ENCODE measurements around the gene FLRT1. TPM values are rescaled to one million over a fixed set of nuclear protein-coding genes. Genes with fewer than 3 reads are reported as not detected.
A peak's percentile ranks its signal among the peaks of the same experiment; 100 is the strongest.

The FLRT1 gene
- total and polyA plus RNA-seq, 2 experiments from 2014 or later = 0.76 to 1.1 TPM

DNA sequence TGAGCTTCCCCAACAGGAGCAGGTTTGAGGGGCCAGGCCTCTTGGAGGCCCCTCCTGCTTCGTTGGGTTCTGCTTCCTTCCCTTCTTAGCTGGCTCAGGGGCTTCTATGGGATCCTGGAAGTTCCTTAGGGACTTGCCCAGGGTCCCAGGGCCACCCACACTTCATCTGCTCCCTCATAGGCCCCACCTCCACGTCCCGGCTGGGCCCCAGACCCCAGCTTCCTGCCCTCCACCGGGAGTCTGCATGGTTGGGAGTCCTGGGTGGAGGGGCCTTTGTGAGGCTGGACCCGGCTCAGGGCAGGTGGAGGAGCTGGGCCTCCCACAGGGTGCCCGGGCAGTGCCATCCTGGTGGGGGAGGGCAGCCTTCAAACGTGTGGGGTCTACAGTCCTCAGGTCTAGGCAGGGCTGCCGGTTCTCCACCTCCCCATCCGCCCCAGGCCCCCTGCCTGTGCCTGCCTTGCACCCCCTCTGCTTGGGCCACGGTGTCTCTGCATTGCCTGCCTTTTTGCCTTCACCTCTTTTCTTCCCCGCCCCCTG lies 37.9 kb upstream of the FLRT1 start (continued):
- TF ChIP-seq, protein P1, sequence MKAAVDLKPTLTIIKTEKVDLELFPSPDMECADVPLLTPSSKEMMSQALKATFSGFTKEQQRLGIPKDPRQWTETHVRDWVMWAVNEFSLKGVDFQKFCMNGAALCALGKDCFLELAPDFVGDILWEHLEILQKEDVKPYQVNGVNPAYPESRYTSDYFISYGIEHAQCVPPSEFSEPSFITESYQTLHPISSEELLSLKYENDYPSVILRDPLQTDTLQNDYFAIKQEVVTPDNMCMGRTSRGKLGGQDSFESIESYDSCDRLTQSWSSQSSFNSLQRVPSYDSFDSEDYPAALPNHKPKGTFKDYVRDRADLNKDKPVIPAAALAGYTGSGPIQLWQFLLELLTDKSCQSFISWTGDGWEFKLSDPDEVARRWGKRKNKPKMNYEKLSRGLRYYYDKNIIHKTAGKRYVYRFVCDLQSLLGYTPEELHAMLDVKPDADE (IDR thresholded peaks at IDR 0.05) = no peak
- TF ChIP-seq, protein P2, sequence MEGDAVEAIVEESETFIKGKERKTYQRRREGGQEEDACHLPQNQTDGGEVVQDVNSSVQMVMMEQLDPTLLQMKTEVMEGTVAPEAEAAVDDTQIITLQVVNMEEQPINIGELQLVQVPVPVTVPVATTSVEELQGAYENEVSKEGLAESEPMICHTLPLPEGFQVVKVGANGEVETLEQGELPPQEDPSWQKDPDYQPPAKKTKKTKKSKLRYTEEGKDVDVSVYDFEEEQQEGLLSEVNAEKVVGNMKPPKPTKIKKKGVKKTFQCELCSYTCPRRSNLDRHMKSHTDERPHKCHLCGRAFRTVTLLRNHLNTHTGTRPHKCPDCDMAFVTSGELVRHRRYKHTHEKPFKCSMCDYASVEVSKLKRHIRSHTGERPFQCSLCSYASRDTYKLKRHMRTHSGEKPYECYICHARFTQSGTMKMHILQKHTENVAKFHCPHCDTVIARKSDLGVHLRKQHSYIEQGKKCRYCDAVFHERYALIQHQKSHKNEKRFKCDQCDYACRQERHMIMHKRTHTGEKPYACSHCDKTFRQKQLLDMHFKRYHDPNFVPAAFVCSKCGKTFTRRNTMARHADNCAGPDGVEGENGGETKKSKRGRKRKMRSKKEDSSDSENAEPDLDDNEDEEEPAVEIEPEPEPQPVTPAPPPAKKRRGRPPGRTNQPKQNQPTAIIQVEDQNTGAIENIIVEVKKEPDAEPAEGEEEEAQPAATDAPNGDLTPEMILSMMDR (conservative IDR thresholded peaks at IDR 0.05; ENCODE audit: low read depth in 2 of 2) = no peak
- TF ChIP-seq ZNF114 (CRISPR knock-in tag; IDR thresholded peaks at IDR 0.05) = no peak
- TF ChIP-seq EZH2phosphoT487 (IDR thresholded peaks at IDR 0.05; ENCODE audit: unreplicated experiment) = no peak

DNA sequence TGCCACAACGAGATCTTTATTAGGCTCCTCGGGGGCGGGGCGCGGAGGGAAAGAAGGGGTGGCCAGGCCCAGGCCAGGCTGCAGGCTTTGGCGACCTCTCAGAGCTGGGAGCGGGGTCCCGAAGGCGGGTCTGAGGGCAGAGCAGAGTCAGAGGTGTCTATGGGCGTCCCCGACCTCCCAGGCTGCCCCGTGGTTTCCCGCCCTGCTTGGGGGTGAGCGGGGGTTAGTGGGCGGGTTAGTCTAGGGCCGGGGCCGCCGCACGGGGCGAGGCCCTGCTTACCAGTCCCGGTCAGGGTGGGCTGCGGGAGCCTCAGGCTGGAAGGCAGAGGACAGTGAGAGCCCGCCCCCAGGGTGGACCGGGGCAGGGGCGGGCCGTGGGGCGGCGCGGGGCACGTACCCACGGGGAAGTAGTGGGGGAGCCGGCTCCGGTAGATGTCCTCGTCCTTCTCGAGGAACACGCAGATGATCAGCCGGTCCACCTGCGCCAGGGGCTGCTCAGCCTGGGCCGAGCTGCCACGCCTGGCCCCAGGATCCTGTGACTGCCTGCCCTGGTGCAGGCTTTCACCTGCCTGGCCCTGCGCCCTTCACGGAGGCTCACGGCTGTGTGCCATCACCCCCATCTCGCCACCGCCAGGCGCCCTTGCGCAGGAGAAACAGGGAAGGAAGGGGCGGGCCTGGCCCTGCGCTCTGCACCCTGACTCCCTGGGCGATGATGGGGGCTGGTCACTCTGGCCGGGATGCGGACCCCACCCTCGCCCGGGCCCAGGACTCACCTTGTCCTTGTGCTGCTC lies 37.0 kb upstream of the FLRT1 start:
- H3K79me2 ChIP-seq (replicated peaks; ENCODE audit: insufficient read depth) = 0 out of 2 replicates have a peak, but pooled peaks cover 4% of the 10 kb centered on the region
- no peaks in the 10 kb centered on the region for H3K9me3 Mint-ChIP-seq
- H3K27ac ChIP-seq (ENCODE audit: low read depth) = no peak overlapping the region
- H4K20me1 ChIP-seq (replicated peaks; ENCODE audit: insufficient read depth) = peaks cover 13% of the 10 kb centered on the region
- H3F3A ChIP-seq (replicated peaks; ENCODE audit: low read depth) = peaks cover 23% of the 10 kb centered on the region; the same call in 1 of the 2 replicates
- H3K4me1 ChIP-seq (ENCODE audit: insufficient read depth) = peaks cover 10% of the 10 kb centered on the region
- H3K4me1 Mint-ChIP-seq = peaks cover 15% of the 10 kb centered on the region
- peak overlapping the region; percentile 64 for H3K4me3 ChIP-seq
- DNase-seq (ENCODE audit: low spot score) (peak; percentile 82), ATAC-seq (peak; percentile 62)
- peaks cover 37% of the 10 kb centered on the region for H3K27me3 ChIP-seq (ENCODE audit: insufficient read depth)
- peaks cover 43% of the 10 kb centered on the region for H3K36me3 Mint-ChIP-seq (ENCODE audit: low read depth)
- no peaks in the 10 kb centered on the region for H3K36me3 ChIP-seq (ENCODE audit: insufficient read depth)
- no peak overlapping the region for H2AFZ ChIP-seq
- peaks cover 17% of the 10 kb centered on the region for H3K27me3 Mint-ChIP-seq (ENCODE audit: insufficient read depth, low read depth, poor library complexity)
- no peak for TF ChIP-seq JUNB (IDR thresholded peaks at IDR 0.05; ENCODE audit: unreplicated experiment)
- TF ChIP-seq, protein P2 (conservative IDR thresholded peaks at IDR 0.05; ENCODE audit: low read depth in 2 of 2) = peak in 1 of 2 experiments; percentile 49; a peak in 2 of 4 replicates
- peak overlapping the region; percentile 88 for H3K4me2 ChIP-seq
- H3K27ac Mint-ChIP-seq = 0 out of 2 replicates have a peak overlapping the region, but pooled peaks have one; percentile 8
- no peaks in the 10 kb centered on the region for H3K9me2 ChIP-seq (ENCODE audit: insufficient read depth)
- H3K4me3 Mint-ChIP-seq = peak overlapping the region; percentile 69
